Measurements from ENCODE around the gene DLGAP1.
"Not testable (repeated sequence)": the region's sequence is repeated elsewhere in the genome, so short reads cannot be mapped to it uniquely, and the experiment has no call there.

DLGAP1 gene

GRCh38 chr18:3593904-3594759, 861.0 kb downstream of the DLGAP1 start:
- peak; percentile 80 for DNase-seq (ENCODE audit: low read depth, low spot score)

- DNase-seq (ENCODE audit: low read depth, low spot score), result no peak
Measured at GRCh38 chr18:3593381-3593903, 861.7 kb downstream of the DLGAP1 start.

GRCh38 chr18:3592864-3593263, 862.2 kb downstream of the DLGAP1 start:
- DNase-seq (ENCODE audit: low read depth, low spot score), result no peak

GRCh38 chr18:3590096-3590630, 864.9 kb downstream of the DLGAP1 start:
- DNase-seq (ENCODE audit: low read depth, low spot score), result no peak

- peak; percentile 35 for DNase-seq (ENCODE audit: low read depth, low spot score)
Measured at GRCh38 chr18:3585656-3586509, 869.2 kb downstream of the DLGAP1 start.

GRCh38 chr18:3584897-3585460, 870.1 kb downstream of the DLGAP1 start:
- DNase-seq (ENCODE audit: low read depth, low spot score), result no peak

- no peak for DNase-seq (ENCODE audit: low read depth, low spot score)
Measured at GRCh38 chr18:3584266-3584861, 870.7 kb downstream of the DLGAP1 start.

- DNase-seq (ENCODE audit: low read depth, low spot score), result no peak
Measured at GRCh38 chr18:3583873-3584247, 871.2 kb downstream of the DLGAP1 start.

GRCh38 chr18:3583106-3583872, 871.8 kb downstream of the DLGAP1 start:
- not testable (repeated sequence) for DNase-seq (ENCODE audit: low read depth, low spot score)

- no peak for DNase-seq (ENCODE audit: low read depth, low spot score)
Measured at GRCh38 chr18:3581890-3582289, 873.2 kb downstream of the DLGAP1 start.

- not testable (repeated sequence) for DNase-seq (ENCODE audit: low read depth, low spot score)
Measured at GRCh38 chr18:3580523-3581025, 874.5 kb downstream of the DLGAP1 start.

GRCh38 chr18:3579701-3580100, 875.4 kb downstream of the DLGAP1 start:
- DNase-seq (ENCODE audit: low read depth, low spot score), result no peak

GRCh38 chr18:3578621-3579020, 876.5 kb downstream of the DLGAP1 start:
- DNase-seq (ENCODE audit: low read depth, low spot score), result no peak

GRCh38 chr18:3577281-3577855, 877.7 kb downstream of the DLGAP1 start:
- DNase-seq (ENCODE audit: low read depth, low spot score), result no peak

GRCh38 chr18:3572761-3573160, 882.3 kb downstream of the DLGAP1 start:
- DNase-seq (ENCODE audit: low read depth, low spot score), result no peak

GRCh38 chr18:3566851-3567250, 888.3 kb downstream of the DLGAP1 start:
- no peak for DNase-seq (ENCODE audit: low read depth, low spot score)

GRCh38 chr18:3560755-3561154, 894.4 kb downstream of the DLGAP1 start:
- no peak for DNase-seq (ENCODE audit: low read depth, low spot score)

GRCh38 chr18:3554811-3555427, 900.2 kb downstream of the DLGAP1 start:
- no peak for DNase-seq (ENCODE audit: low read depth, low spot score)

GRCh38 chr18:3554091-3554601, 901.0 kb downstream of the DLGAP1 start:
- DNase-seq (ENCODE audit: low read depth, low spot score), result no peak

Data from activated CD4-positive, CD25-positive, alpha-beta regulatory T cell treated with anti-CD3 and anti-CD28 coated beads, Interleukin-2, amount 50 U/mL, for 16 hours (primary cell).